ENCODE measurements around the gene CLEC3A. TPM values are rescaled to one million over a fixed set of nuclear protein-coding genes. Genes with fewer than 3 reads are reported as not detected.
A peak's percentile ranks its signal among the peaks of the same experiment; 100 is the strongest.

The CLEC3A gene
- total RNA-seq, 1 experiment from 2014 or later: not detected

DNA sequence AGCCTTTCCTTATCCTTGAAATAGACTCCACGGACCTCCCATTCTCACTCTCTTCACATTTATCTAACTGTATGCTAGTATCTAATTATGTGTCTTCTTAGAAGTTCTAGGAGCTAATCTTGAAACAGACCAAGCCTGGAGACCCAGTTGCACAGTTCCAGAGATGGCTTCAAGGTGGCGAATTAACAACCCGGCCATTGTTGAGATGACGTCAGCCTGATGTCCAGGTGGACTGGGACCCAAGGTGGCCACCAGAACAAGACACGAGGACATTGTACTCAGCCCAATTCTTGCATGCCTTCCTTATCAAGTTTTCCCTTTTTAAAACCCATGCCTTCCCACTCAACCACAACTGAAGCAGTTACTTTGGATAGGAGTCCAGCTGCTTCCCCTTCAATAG is 47.6 kb downstream of the CLEC3A start:
- CTCF ChIA-PET: no interaction called here
- H3K36me3 ChIP-seq (ENCODE audit: low read depth, low read length): no peaks in the 10 kb centered on the region
- no peaks in the 10 kb centered on the region for H4K20me1 ChIP-seq (ENCODE audit: low read length)
- no peak overlapping the region for H3K4me2 ChIP-seq (ENCODE audit: low read length)
- no peaks in the 10 kb centered on the region for H3K4me1 ChIP-seq (ENCODE audit: insufficient read depth, low read length)
- POLR2A ChIA-PET (ENCODE audit: unreplicated experiment): no interaction called here
- H3K79me2 ChIP-seq (ENCODE audit: low read length): no peaks in the 10 kb centered on the region
- H3K9me2 ChIP-seq (replicated peaks; ENCODE audit: low read length): no peaks in the 10 kb centered on the region
- BruUV-seq (replicated peaks): no TSS peak
- no peak for TF ChIP-seq EZH2 (IDR thresholded peaks at IDR 0.05; ENCODE audit: low read length, unreplicated experiment)
- TF ChIP-seq, protein P1, sequence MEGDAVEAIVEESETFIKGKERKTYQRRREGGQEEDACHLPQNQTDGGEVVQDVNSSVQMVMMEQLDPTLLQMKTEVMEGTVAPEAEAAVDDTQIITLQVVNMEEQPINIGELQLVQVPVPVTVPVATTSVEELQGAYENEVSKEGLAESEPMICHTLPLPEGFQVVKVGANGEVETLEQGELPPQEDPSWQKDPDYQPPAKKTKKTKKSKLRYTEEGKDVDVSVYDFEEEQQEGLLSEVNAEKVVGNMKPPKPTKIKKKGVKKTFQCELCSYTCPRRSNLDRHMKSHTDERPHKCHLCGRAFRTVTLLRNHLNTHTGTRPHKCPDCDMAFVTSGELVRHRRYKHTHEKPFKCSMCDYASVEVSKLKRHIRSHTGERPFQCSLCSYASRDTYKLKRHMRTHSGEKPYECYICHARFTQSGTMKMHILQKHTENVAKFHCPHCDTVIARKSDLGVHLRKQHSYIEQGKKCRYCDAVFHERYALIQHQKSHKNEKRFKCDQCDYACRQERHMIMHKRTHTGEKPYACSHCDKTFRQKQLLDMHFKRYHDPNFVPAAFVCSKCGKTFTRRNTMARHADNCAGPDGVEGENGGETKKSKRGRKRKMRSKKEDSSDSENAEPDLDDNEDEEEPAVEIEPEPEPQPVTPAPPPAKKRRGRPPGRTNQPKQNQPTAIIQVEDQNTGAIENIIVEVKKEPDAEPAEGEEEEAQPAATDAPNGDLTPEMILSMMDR (conservative IDR thresholded peaks at IDR 0.05; ENCODE audit: low read depth, low read length): no peak
- no peak for TF ChIP-seq EZH2phosphoT487 (IDR thresholded peaks at IDR 0.05; ENCODE audit: borderline replicate concordance, low read length)
- intact Hi-C loops (cut with micrococcal nuclease): no loop called here
- H3K27ac ChIP-seq (ENCODE audit: low read length): no peak overlapping the region
- ATAC-seq: no peak
- no peak for DNase-seq
- no peak overlapping the region for H2AFZ ChIP-seq (ENCODE audit: low read length)
- H3K9me3 ChIP-seq (ENCODE audit: low read length): no peaks in the 10 kb centered on the region
- no peak overlapping the region for H3K9ac ChIP-seq (ENCODE audit: low read length)
- H3F3A ChIP-seq (ENCODE audit: low read length, unreplicated experiment): no peaks in the 10 kb centered on the region
- H3K4me3 ChIP-seq (ENCODE audit: low read length): no peak overlapping the region
- peaks cover 6% of the 10 kb centered on the region; the same call in 1 of the 2 replicates for H3K27me3 ChIP-seq (ENCODE audit: low read length)

DNA sequence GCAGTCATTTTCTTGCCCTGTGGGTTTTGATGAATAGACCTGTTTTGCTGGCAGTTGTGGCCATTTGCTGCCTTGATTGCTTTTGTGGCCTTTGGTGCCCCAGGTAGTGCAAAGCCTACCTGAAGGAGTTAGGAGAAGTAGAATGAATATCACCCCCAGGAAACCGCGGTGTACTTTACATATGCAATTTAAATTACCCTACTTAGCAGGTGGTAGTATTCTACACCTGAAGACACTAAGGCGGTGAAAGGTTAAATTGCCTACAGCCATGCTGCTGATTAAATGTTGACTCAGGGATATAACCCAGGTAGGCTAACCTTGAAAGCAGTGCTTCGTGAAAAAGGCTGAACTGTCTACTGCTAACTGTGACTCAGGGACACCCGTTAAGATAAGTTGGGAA is 49.9 kb downstream of the CLEC3A start:
- ChIA-PET CTCF (no interaction called here), POLR2A (ENCODE audit: unreplicated experiment) (no interaction called here)
- Histone ChIP-seq H3K9ac (ENCODE audit: low read length) (no peak overlapping the region), H2AFZ (ENCODE audit: low read length) (no peak overlapping the region), H3F3A (ENCODE audit: low read length, unreplicated experiment) (no peaks in the 10 kb centered on the region), H3K27ac (ENCODE audit: low read length) (no peak overlapping the region), H3K9me2 (replicated peaks; ENCODE audit: low read length) (no peaks in the 10 kb centered on the region), H3K9me3 (ENCODE audit: low read length) (no peaks in the 10 kb centered on the region), H3K79me2 (ENCODE audit: low read length) (no peaks in the 10 kb centered on the region), H4K20me1 (ENCODE audit: low read length) (no peaks in the 10 kb centered on the region), H3K27me3 (ENCODE audit: low read length) (peaks cover 6% of the 10 kb centered on the region; the same call in 1 of the 2 replicates), H3K4me2 (ENCODE audit: low read length) (no peak overlapping the region), H3K4me1 (ENCODE audit: insufficient read depth, low read length) (no peaks in the 10 kb centered on the region), H3K36me3 (ENCODE audit: low read depth, low read length) (no peaks in the 10 kb centered on the region), H3K4me3 (ENCODE audit: low read length) (no peak overlapping the region)
- DNase-seq (peak; percentile 6), ATAC-seq (no peak)
- TF ChIP-seq EZH2 (IDR thresholded peaks at IDR 0.05; ENCODE audit: low read length, unreplicated experiment) (no peak), EZH2phosphoT487 (IDR thresholded peaks at IDR 0.05; ENCODE audit: borderline replicate concordance, low read length) (no peak)
- TF ChIP-seq, protein P1 (conservative IDR thresholded peaks at IDR 0.05; ENCODE audit: low read depth, low read length): no peak
- intact Hi-C loops (cut with micrococcal nuclease): no loop called here
- no TSS peak for BruUV-seq (replicated peaks)

DNA sequence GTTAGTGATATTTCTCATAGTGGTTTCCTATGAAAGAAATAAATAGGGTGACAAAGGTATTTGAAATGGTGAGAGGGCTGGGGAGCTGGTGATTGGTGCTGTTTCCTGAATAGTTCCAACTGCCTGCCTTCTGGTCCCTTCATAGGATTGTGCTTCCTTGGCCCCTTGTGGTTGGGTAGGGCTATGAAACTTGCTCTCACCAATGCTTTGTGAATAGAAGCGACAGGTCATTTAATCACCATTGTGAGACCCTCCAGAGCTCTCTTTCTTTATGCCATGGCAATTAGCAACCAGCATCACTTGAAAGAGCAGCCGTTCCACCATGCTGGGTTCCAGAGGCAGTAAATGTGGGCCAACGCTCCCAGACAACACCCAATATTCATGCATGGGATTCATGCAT is 53.5 kb downstream of the CLEC3A start:
- H3K9me3 ChIP-seq (ENCODE audit: low read length): no peaks in the 10 kb centered on the region
- no peaks in the 10 kb centered on the region for H3K36me3 ChIP-seq (ENCODE audit: low read depth, low read length)
- H3K4me2 ChIP-seq (ENCODE audit: low read length): no peak overlapping the region
- TF ChIP-seq EZH2 (IDR thresholded peaks at IDR 0.05; ENCODE audit: low read length, unreplicated experiment) (no peak), EZH2phosphoT487 (IDR thresholded peaks at IDR 0.05; ENCODE audit: borderline replicate concordance, low read length) (no peak)
- TF ChIP-seq, protein P1 (conservative IDR thresholded peaks at IDR 0.05; ENCODE audit: low read depth, low read length): no peak
- ATAC-seq (no peak), DNase-seq (no peak)
- no peak overlapping the region for H2AFZ ChIP-seq (ENCODE audit: low read length)
- H3K27me3 ChIP-seq (ENCODE audit: low read length): peaks cover 19% of the 10 kb centered on the region
- no peak overlapping the region for H3K4me3 ChIP-seq (ENCODE audit: low read length)
- H3K9me2 ChIP-seq (replicated peaks; ENCODE audit: low read length): no peaks in the 10 kb centered on the region
- intact Hi-C loops (cut with micrococcal nuclease): no loop called here
- no peaks in the 10 kb centered on the region for H3F3A ChIP-seq (ENCODE audit: low read length, unreplicated experiment)
- H3K27ac ChIP-seq (ENCODE audit: low read length): no peak overlapping the region
- ChIA-PET CTCF (no interaction called here), POLR2A (ENCODE audit: unreplicated experiment) (no interaction called here)
- H3K9ac ChIP-seq (ENCODE audit: low read length): no peak overlapping the region
- H4K20me1 ChIP-seq (ENCODE audit: low read length): no peaks in the 10 kb centered on the region
- no TSS peak for BruUV-seq (replicated peaks)
- no peaks in the 10 kb centered on the region for H3K79me2 ChIP-seq (ENCODE audit: low read length)
- H3K4me1 ChIP-seq (ENCODE audit: insufficient read depth, low read length): no peaks in the 10 kb centered on the region

All from PC-3 (cell line).